Testis (tissue), 3 donors: ENCODE measurements around the gene THSD7A. TPM values are rescaled to one million over a fixed set of nuclear protein-coding genes. Genes with fewer than 3 reads are reported as not detected.

Experiments used
- DNase-seq: peaks from one replicate; pipeline ENCODE4 v3.0.0-alpha.2; 2019
- H3K27ac ChIP-seq, 2 donors: fragments of 200-600 bp; sonication (generic); one replicate each; pipeline ENCODE4 v1.5.1; 2019
- H3K27me3 ChIP-seq: fragments of 200-600 bp; sonication (generic); one replicate; pipeline ENCODE4 v1.5.1; 2019
- H3K36me3 ChIP-seq: fragments of 200-600 bp; sonication (generic); one replicate; pipeline ENCODE4 v1.5.1; 2017; ENCODE audit warnings: low read depth; ENCODE audit errors: missing control alignments
- H3K4me1 ChIP-seq: fragments of 200-600 bp; sonication (generic); one replicate; pipeline ENCODE4 v1.5.1; 2019
- H3K4me3 ChIP-seq, 2 donors: fragments of 200-600 bp; sonication (generic); one replicate each; pipeline ENCODE4 v1.5.1; 2017 to 2019
- H3K9me3 ChIP-seq: fragments of 200-600 bp; sonication (generic); one replicate; pipeline ENCODE4 v1.5.1; 2017
- CTCF ChIP-seq, 3 experiments: fragments of 450-650 bp in 2 of 3; fragments of 200-600 bp in 1 of 3; sonication (generic) in 1 of 3; IDR thresholded peaks; one replicate each; pipeline ENCODE4 v1.5.1; 2016 to 2019; ENCODE audit warnings: antibody characterized with exemption in 3 of 3, mild to moderate bottlenecking in 2 of 3, moderate library complexity in 1 of 3
- POLR2A ChIP-seq: fragments of 450-650 bp; IDR thresholded peaks from one replicate; pipeline ENCODE4 v1.6.1; 2017; ENCODE audit warnings: antibody characterized with exemption, mild to moderate bottlenecking, moderate library complexity
- WGBS, 2 donors: methylation state at CpG; one replicate each; pipeline ENCODE4 v1.1.5; 2018; 5-methylcytosine and 5-hydroxymethylcytosine counted together
- intact Hi-C: fragments of 100-400 bp; cut with DNase I; formaldehyde crosslinking; loops from one replicate; pipeline ENCODE4 v1.15.1; 2023; ENCODE audit warnings: low total_unique reads
- polyA plus RNA-seq: library from polyadenylated mRNA; stranded (reverse); fragments of 350-450 nt; fragmentation: Illumina TruSeq; extraction: RNeasy Lipid Tissue Mini Kit (QIAGEN cat#74804); gene quantifications from one replicate; pipeline ENCODE4 v1.2.3, GENCODE V29; 2014; ENCODE audit warnings: low read depth, low replicate concordance; ENCODE audit not compliant: insufficient read depth
- total RNA-seq, 2 donors: library from RNA; depleted of rRNA; stranded (reverse); fragments of >200 nt; gene quantifications; one replicate each; pipeline ENCODE4 v1.2.3, GENCODE V29; 2016

Gene THSD7A
- total and polyA plus RNA-seq, 3 donors from 2014 or later: 1.6 to 7.0 (median 6.8) TPM

- intact Hi-C loops: no loop called here
- Histone ChIP-seq H3K36me3 (no peaks in the 10 kb centered on the region), H3K27me3 (no peaks in the 10 kb centered on the region), H3K4me3 (no peak overlapping the region), H3K4me1 (no peaks in the 10 kb centered on the region), H3K9me3 (no peaks in the 10 kb centered on the region), H3K27ac (no peak overlapping the region)
- TF ChIP-seq POLR2A (no peak), CTCF (IDR thresholded peaks at IDR 0.05) (no peak)
- no peak for DNase-seq
Observed at GRCh38 chr7:11655163-11655562, 176.8 kb downstream of the THSD7A start.

GRCh38 chr7:11650500-11650899, 181.5 kb downstream of the THSD7A start:
- TF ChIP-seq CTCF (IDR thresholded peaks at IDR 0.05) (no peak), POLR2A (no peak)
- no peak overlapping the region for H3K4me3 ChIP-seq
- intact Hi-C loops: no loop called here
- no peaks in the 10 kb centered on the region for H3K27me3 ChIP-seq
- H3K9me3 ChIP-seq: no peaks in the 10 kb centered on the region
- 87 to 91% methylated on average over 3 of the region's 3 CpGs for WGBS, 2 donors
- no peaks in the 10 kb centered on the region for H3K36me3 ChIP-seq
- no peaks in the 10 kb centered on the region for H3K4me1 ChIP-seq
- no peak for DNase-seq
- H3K27ac ChIP-seq: no peak overlapping the region

- 78% methylated on average over 2 of the region's 2 CpGs for WGBS, 2 donors
- no peak overlapping the region for H3K4me3 ChIP-seq
- H3K27ac ChIP-seq: no peak overlapping the region
- no peak for TF ChIP-seq CTCF (IDR thresholded peaks at IDR 0.05)
- no peak for TF ChIP-seq POLR2A
- intact Hi-C loops: no loop called here
- H3K4me1 ChIP-seq: no peaks in the 10 kb centered on the region
- H3K36me3 ChIP-seq: no peaks in the 10 kb centered on the region
- no peak for DNase-seq
- H3K27me3 ChIP-seq: no peaks in the 10 kb centered on the region
- no peaks in the 10 kb centered on the region for H3K9me3 ChIP-seq
Observed at GRCh38 chr7:11650030-11650429, 182.0 kb downstream of the THSD7A start.

GRCh38 chr7:11648980-11649379, 183.0 kb downstream of the THSD7A start:
- Histone ChIP-seq H3K27ac (no peak overlapping the region), H3K4me3 (no peak overlapping the region), H3K27me3 (no peaks in the 10 kb centered on the region), H3K36me3 (no peaks in the 10 kb centered on the region), H3K9me3 (no peaks in the 10 kb centered on the region), H3K4me1 (no peaks in the 10 kb centered on the region)
- TF ChIP-seq POLR2A (no peak), CTCF (IDR thresholded peaks at IDR 0.05) (no peak)
- intact Hi-C loops: no loop called here
- DNase-seq: no peak

GRCh38 chr7:11648101-11648500, 183.9 kb downstream of the THSD7A start:
- TF ChIP-seq CTCF (IDR thresholded peaks at IDR 0.05): no peak
- TF ChIP-seq POLR2A: no peak
- no peaks in the 10 kb centered on the region for H3K36me3 ChIP-seq
- H3K9me3 ChIP-seq: no peaks in the 10 kb centered on the region
- H3K27me3 ChIP-seq: no peaks in the 10 kb centered on the region
- no peak overlapping the region for H3K4me3 ChIP-seq
- WGBS, 2 donors: 89 to 91% methylated on average over 3 of the region's 3 CpGs
- H3K4me1 ChIP-seq: no peaks in the 10 kb centered on the region
- DNase-seq: no peak
- intact Hi-C loops: no loop called here
- no peak overlapping the region for H3K27ac ChIP-seq
